Measurements from ENCODE around the gene MED26. TPM values are rescaled to one million over a fixed set of nuclear protein-coding genes. Genes with fewer than 3 reads are reported as not detected.

MED26 gene
- total and polyA plus RNA-seq, 2 of the 13 experiments (the other 11 are each of a cell fraction or from before 2014, with no cell fraction given), result 3.5 to 3.8 TPM

DNA sequence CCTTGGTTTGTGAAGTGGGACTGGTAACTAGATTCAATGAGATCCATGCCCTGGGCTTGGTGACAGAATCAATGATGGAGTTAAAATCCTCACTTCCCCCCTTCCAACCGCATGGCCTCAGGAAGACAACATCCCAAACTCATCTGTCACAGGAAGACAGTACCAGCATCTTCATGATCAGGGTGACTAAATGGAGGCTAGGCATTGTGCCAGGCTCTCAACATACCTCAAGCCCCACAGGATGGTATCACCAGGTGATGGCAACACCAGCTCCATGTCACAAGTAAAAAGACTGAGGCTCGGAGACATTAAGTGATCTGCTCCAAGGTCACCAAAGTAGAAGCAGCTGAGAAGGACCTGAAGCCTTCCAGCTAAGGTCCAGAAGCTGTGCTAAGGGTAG, 14.2 kb downstream of the MED26 start (continued):
- no peak for TF ChIP-seq ETV5 (CRISPR knock-in tag; IDR thresholded peaks at IDR 0.05; ENCODE audit: borderline replicate concordance)
- TF ChIP-seq CBX5 (CRISPR knock-in tag; IDR thresholded peaks at IDR 0.05; ENCODE audit: borderline replicate concordance), result no peak
- no peak for TF ChIP-seq HOXA3 (CRISPR knock-in tag; IDR thresholded peaks at IDR 0.05)
- no peak for TF ChIP-seq ZNF550 (CRISPR knock-in tag; IDR thresholded peaks at IDR 0.05; ENCODE audit: borderline replicate concordance)
- no peak for TF ChIP-seq SATB2 (CRISPR knock-in tag; IDR thresholded peaks at IDR 0.05)
- TF ChIP-seq SRF (IDR thresholded peaks at IDR 0.05; ENCODE audit: low read depth, low read length), result no peak
- no peak for TF ChIP-seq ETV6 (CRISPR knock-in tag; conservative IDR thresholded peaks at IDR 0.05)
- no peak for TF ChIP-seq IRF2 (CRISPR knock-in tag; IDR thresholded peaks at IDR 0.05)

GRCh38 chr19:16612636-16613035, 15.4 kb downstream of the MED26 start:
- BruUV-seq (replicated peaks), result no TSS peak
- Histone ChIP-seq H3K9ac (ENCODE audit: insufficient read depth, low read depth, low read length) (no peak overlapping the region), H3K4me1 (ENCODE audit: insufficient read depth, low read length) (no peaks in the 10 kb centered on the region), H3K36me3 (replicated peaks in 1 of 2; ENCODE audit: control insufficient read depth in 1 of 2, insufficient read depth in 2 of 2, low read length in 2 of 2) (no peaks in the 10 kb centered on the region; a peak in 1 of 5 replicates), H3K79me2 (ENCODE audit: insufficient read depth, low read length) (peaks cover 91% of the 10 kb centered on the region), H3K27ac (ENCODE audit: extremely low read length, insufficient read depth, low read length) (no peak overlapping the region), H3K4me2 (ENCODE audit: low read depth, low read length) (no peak overlapping the region), H4K20me1 (ENCODE audit: insufficient read depth, low read length) (peaks cover 11% of the 10 kb centered on the region; the same call in 1 of the 2 replicates), H3K27me3 (ENCODE audit: control insufficient read depth in 1 of 2, insufficient read depth in 2 of 2, low read length in 2 of 2) (no peaks in the 10 kb centered on the region), H3K9me3 (ENCODE audit: low read length) (no peaks in the 10 kb centered on the region), H3K4me3 (replicated peaks in 1 of 3; ENCODE audit: insufficient read depth in 1 of 3, low read depth in 2 of 3, low read length in 3 of 3) (no peak overlapping the region), H2AFZ (ENCODE audit: low read length) (no peak overlapping the region)
- no peak for ATAC-seq
- FAIRE-seq, result no peak
- in situ Hi-C loops (cut with HindIII; ENCODE audit: extremely low pct_ligation_motif_present, low pct_unique_long_range_greater_than_20kb), result no loop called here
- no peak for DNase-seq (ENCODE audit: low spot score)
- intact Hi-C loops (cut with micrococcal nuclease; ENCODE audit: unreplicated experiment), result no loop called here
- 90% methylated on average over 3 of the region's 3 CpGs for WGBS (ENCODE audit: low lambda C conversion rate)
- POLR2A ChIA-PET, result no interaction called here
- CTCF ChIA-PET (ENCODE audit: low intra/inter-chr PET ratio, low total read pairs), result no interaction called here
- TF ChIP-seq PPARG (CRISPR knock-in tag; conservative IDR thresholded peaks at IDR 0.05) (no peak), ZNF101 (CRISPR knock-in tag; IDR thresholded peaks at IDR 0.05; ENCODE audit: borderline replicate concordance, low read depth) (no peak), ZNF878 (CRISPR knock-in tag; IDR thresholded peaks at IDR 0.05) (no peak), MAFF (IDR thresholded peaks at IDR 0.05; ENCODE audit: low read depth, low read length) (no peak), HES4 (CRISPR knock-in tag; IDR thresholded peaks at IDR 0.05; ENCODE audit: borderline replicate concordance) (no peak), ZNF570 (CRISPR knock-in tag; IDR thresholded peaks at IDR 0.05; ENCODE audit: borderline replicate concordance) (no peak), ZNF260 (CRISPR knock-in tag; IDR thresholded peaks at IDR 0.05; ENCODE audit: borderline replicate concordance, low read depth) (no peak), ZNF703 (CRISPR knock-in tag; IDR thresholded peaks at IDR 0.05; ENCODE audit: borderline replicate concordance) (no peak), MTERF4 (CRISPR knock-in tag; IDR thresholded peaks at IDR 0.05) (no peak), TRIM24 (CRISPR knock-in tag; IDR thresholded peaks at IDR 0.05) (no peak)
- TF ChIP-seq, protein P1, sequence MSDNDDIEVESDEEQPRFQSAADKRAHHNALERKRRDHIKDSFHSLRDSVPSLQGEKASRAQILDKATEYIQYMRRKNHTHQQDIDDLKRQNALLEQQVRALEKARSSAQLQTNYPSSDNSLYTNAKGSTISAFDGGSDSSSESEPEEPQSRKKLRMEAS (IDR thresholded peaks at IDR 0.05), result no peak
- TF ChIP-seq, protein P2, sequence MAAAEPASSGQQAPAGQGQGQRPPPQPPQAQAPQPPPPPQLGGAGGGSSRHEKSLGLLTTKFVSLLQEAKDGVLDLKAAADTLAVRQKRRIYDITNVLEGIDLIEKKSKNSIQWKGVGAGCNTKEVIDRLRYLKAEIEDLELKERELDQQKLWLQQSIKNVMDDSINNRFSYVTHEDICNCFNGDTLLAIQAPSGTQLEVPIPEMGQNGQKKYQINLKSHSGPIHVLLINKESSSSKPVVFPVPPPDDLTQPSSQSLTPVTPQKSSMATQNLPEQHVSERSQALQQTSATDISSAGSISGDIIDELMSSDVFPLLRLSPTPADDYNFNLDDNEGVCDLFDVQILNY (CRISPR knock-in tag; conservative IDR thresholded peaks at IDR 0.05), result no peak
- TF ChIP-seq, protein P3, sequence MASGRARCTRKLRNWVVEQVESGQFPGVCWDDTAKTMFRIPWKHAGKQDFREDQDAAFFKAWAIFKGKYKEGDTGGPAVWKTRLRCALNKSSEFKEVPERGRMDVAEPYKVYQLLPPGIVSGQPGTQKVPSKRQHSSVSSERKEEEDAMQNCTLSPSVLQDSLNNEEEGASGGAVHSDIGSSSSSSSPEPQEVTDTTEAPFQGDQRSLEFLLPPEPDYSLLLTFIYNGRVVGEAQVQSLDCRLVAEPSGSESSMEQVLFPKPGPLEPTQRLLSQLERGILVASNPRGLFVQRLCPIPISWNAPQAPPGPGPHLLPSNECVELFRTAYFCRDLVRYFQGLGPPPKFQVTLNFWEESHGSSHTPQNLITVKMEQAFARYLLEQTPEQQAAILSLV (CRISPR knock-in tag; IDR thresholded peaks at IDR 0.05; ENCODE audit: borderline replicate concordance), result no peak
